ENCODE measurements around the gene COPE. TPM values are rescaled to one million over a fixed set of nuclear protein-coding genes. Genes with fewer than 3 reads are reported as not detected.

The COPE gene
- 100 to 1,000 TPM in 3 of 6 experiments, 10 to 100 TPM in 3; 67.4 to 240 (median 97.1) TPM for total RNA-seq
- long read RNA-seq, transcript COPE-201 (10 exons, 1,141 nt): major isoform, 22 of 27 reads
- long read RNA-seq, partial matches to known transcripts: 2 of 27 reads
- long read RNA-seq, other reads (novel, unspliced or antisense): 3 of 27 reads

DNA sequence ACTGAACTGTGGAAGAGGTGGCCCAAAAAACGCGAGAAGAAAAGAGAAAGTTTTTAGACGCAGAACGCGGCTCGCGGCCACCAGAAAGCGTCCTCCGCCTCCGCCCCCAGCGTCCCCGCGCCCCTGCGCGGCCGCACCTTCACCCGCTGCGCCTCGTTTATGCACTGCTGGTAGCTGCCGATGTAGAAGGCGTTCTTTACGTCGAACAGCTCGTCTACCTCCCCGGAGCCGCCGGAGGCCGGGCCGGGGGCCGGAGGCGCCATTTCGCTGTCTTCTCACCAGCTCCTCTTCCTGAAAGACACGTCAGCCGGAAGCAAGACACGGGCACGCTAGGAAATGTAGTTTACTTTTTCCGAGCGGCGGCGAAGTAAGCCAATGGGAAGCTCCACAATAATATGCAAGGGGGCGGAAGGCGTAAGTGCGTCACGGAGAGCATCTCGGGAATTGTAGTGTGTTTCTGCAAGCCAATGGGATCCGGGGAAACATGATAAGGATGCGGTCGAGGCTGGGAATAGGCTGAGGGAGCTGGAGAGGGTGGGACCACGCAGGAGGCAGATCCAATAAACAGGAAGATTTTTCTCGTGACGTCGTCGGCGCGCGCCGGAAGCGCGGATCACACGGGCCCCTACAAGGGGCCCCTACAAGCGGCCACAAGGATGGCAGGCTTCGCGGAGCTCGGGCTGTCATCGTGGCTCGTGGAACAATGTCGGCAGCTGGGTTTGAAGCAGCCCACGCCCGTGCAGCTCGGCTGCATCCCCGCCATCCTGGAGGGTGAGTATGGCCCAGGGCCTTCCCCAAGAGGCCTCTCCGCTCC is at the start of gene COPE, which contains the start of gene DDX49:
TSS of gene COPE (minus strand) at position 302 of the 814 bp plus-strand sequence. CDS start at position 263, 39 bp downstream.
TSS of gene DDX49 (plus strand) at position 630 of the 814 bp plus-strand sequence. CDS start at position 657, 27 bp downstream.
- Histone ChIP-seq H3K27me3 (no peaks in the 10 kb centered on the region), H3K9me3 (no peaks in the 10 kb centered on the region), H3K36me3 (peaks cover 0 to 33% (median 8%) of the 10 kb centered on the region in 4 donors), H3K4me3 (peak within 1 kb of the TSS; percentile 97 to 98 (median 98)), H3K4me1 (peaks cover 0 to 25% (median 4%) of the 10 kb centered on the region in 4 donors), H3K27ac (peak within 1 kb of the TSS; percentile 61 to 78 (median 78))
- ATAC-seq: peak; percentile 98 to 99 (median 98)
- DNase-seq: peak; percentile 94 to 98 (median 97)
- peak; percentile 84 for TF ChIP-seq POLR2A (IDR thresholded peaks at IDR 0.05)
- TF ChIP-seq, protein P1, sequence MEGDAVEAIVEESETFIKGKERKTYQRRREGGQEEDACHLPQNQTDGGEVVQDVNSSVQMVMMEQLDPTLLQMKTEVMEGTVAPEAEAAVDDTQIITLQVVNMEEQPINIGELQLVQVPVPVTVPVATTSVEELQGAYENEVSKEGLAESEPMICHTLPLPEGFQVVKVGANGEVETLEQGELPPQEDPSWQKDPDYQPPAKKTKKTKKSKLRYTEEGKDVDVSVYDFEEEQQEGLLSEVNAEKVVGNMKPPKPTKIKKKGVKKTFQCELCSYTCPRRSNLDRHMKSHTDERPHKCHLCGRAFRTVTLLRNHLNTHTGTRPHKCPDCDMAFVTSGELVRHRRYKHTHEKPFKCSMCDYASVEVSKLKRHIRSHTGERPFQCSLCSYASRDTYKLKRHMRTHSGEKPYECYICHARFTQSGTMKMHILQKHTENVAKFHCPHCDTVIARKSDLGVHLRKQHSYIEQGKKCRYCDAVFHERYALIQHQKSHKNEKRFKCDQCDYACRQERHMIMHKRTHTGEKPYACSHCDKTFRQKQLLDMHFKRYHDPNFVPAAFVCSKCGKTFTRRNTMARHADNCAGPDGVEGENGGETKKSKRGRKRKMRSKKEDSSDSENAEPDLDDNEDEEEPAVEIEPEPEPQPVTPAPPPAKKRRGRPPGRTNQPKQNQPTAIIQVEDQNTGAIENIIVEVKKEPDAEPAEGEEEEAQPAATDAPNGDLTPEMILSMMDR (IDR thresholded peaks at IDR 0.05): no peak
- intact Hi-C loops (cut with DNase I): no loop called here
- 0% methylated on average over 34 of the region's 72 CpGs for WGBS (ENCODE audit: insufficient coverage, low coverage, low lambda C conversion rate, missing lambda C conversion rate)

DNA sequence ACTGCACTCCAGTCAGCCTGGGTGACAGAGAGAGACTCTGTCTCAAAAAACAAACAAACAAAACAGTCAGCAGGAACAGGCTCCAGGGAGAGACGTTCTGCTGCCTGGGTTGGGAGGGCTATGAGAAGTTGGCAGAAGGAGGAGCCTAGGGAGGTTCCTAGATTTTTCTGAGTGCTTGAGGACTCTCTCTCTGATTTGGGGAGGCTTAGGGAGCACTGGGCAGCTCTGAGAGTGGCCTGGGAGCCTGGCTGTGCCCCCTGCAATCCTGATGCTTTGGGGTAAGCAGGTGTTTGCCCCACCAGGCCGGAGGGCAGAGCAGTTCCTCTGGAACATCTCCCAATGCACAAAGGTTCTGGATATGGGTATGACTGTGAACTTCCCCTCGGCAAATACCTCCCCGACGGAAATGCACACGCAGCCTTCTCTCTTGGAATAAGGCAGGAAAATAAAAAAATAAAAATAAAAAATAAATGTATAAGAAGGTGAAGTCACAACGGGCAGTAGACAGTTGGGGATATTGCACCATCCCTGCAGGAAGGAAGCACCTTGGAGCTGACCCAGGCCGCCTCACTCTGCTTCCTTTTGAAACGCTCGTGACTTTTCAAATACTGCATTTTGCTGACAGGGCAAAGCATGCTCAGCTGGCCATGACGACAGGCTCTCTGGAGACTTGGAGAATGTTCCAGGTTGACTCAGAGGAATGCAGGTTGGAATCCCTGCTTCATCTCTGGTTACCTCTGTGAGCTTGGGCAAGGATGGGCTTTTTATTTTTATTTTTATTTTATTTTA is 48.4 kb upstream of the COPE start:
- TF ChIP-seq POLR2A (IDR thresholded peaks at IDR 0.05): no peak
- TF ChIP-seq, protein P1 (IDR thresholded peaks at IDR 0.05): no peak
- H3K36me3 ChIP-seq: no peaks in the 10 kb centered on the region
- H3K27ac ChIP-seq: peak overlapping the region; percentile 43 to 73 (median 67)
- WGBS (ENCODE audit: insufficient coverage, low coverage, low lambda C conversion rate, missing lambda C conversion rate): 18% methylated on average over 11 of the region's 11 CpGs
- no peaks in the 10 kb centered on the region for H3K27me3 ChIP-seq
- no peaks in the 10 kb centered on the region for H3K4me1 ChIP-seq
- H3K9me3 ChIP-seq: no peaks in the 10 kb centered on the region
- H3K4me3 ChIP-seq: no peak overlapping the region
- intact Hi-C loops (cut with DNase I): no loop called here
- DNase-seq (peak; percentile 77 to 78 (median 77)), ATAC-seq (peak; percentile 78 to 86 (median 79))

DNA sequence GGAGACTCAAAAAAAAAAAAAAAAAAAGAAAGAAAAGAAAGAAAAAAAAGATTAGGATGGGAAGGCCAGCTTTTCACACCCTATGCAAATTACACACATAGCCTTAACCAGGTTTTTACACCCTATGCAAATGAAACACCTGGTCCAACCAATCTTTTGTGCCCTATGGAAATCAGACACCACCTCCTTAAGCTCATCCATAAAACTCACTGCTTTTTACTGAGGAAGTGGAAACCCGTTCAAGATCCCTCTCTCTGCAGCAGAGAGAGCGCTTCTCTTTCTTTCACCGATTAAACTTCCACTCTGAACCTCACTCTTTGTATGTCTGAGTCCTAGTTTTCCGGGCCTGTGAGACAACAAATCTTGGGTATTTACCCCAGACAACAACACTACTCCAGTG is 47.1 kb upstream of the COPE start:
- H3K36me3 ChIP-seq: no peaks in the 10 kb centered on the region
- no peaks in the 10 kb centered on the region for H3K9me3 ChIP-seq
- intact Hi-C loops (cut with DNase I): no loop called here
- H3K27me3 ChIP-seq: no peaks in the 10 kb centered on the region
- TF ChIP-seq, protein P1 (IDR thresholded peaks at IDR 0.05): no peak
- TF ChIP-seq POLR2A (IDR thresholded peaks at IDR 0.05): no peak
- no peak overlapping the region for H3K4me3 ChIP-seq
- no peaks in the 10 kb centered on the region for H3K4me1 ChIP-seq
- ATAC-seq (peak in 1 of 4 donors; percentile 18), DNase-seq (no peak)
- peak overlapping the region in 2 of 3 donors; percentile 43 to 67 for H3K27ac ChIP-seq
- 45% methylated on average over 4 of the region's 4 CpGs for WGBS (ENCODE audit: insufficient coverage, low coverage, low lambda C conversion rate, missing lambda C conversion rate)

DNA sequence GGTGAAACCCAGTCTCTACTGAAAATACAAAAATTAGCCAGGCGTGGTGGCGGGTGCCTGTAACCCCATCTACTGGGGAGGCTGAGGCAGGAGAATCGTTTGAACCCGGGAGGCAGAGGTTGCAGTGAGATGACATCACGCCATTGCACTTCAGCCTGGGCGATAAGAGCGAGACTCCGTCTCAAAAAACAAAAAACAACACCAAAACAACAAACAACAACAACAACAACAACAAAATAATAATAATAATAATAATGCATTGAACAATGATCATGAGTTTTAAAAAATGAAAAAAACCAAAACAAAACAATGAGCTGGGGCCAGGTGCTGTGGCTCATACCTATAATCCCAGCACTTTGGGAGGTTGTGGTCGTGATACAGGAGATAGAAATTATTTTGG is 44.9 kb upstream of the COPE start:
- Histone ChIP-seq H3K4me3 (no peak overlapping the region), H3K9me3 (no peaks in the 10 kb centered on the region), H3K4me1 (no peaks in the 10 kb centered on the region), H3K27ac (no peak overlapping the region), H3K27me3 (no peaks in the 10 kb centered on the region), H3K36me3 (no peaks in the 10 kb centered on the region)
- WGBS (ENCODE audit: insufficient coverage, low coverage, low lambda C conversion rate, missing lambda C conversion rate): 81% methylated on average over 7 of the region's 9 CpGs
- DNase-seq (no peak), ATAC-seq (no peak)
- intact Hi-C loops (cut with DNase I): no loop called here
- TF ChIP-seq POLR2A (IDR thresholded peaks at IDR 0.05): no peak
